ENCODE results near the gene DLGAP4.

- TF ChIP-seq CTCF (IDR thresholded peaks at IDR 0.05; ENCODE audit: low read length), result peak; percentile 81
- TF ChIP-seq EZH2 (optimal IDR thresholded peaks at IDR 0.05; ENCODE audit: low read depth, low read length), result no peak
- no peak for TF ChIP-seq EZH2phosphoT487 (IDR thresholded peaks at IDR 0.05; ENCODE audit: low read length)
Measured at GRCh38 chr20:36399147-36399968, 93.2 kb downstream of the DLGAP4 start.
